Heart left ventricle (tissue), 13 donors: ENCODE results near the gene APC.

Experiments
- POLR2A ChIP-seq, 2 donors: fragments of 450-650 bp; IDR thresholded peaks; one replicate each; pipeline ENCODE4 v1.6.1; 2017; ENCODE audit warnings: antibody characterized with exemption in 2 of 2, mild to moderate bottlenecking in 2 of 2, moderate library complexity in 2 of 2
- TF ChIP-seq, protein P1 (sequence below), 12 donors: fragments of 200-600 bp; sonication (generic) in 4 of 12; IDR thresholded peaks; one replicate each; pipeline versions ENCODE4 v1.5.0 to v1.8.0; 2018 to 2022; ENCODE audit warnings: antibody characterized with exemption in 12 of 12, mild to moderate bottlenecking in 5 of 12
- donor health status: ischemic (EF 13 %, LVEDD 7.1; RV severe dilation, severe dysfunction).
- donor health status: DM: no; HTN: yes; CAD: no.
- donor health status: DM: no; HTN: no; CAD: no.
- donor health status: ischemic (EF 25% LVEDD 6.9; RV normal size, moderate dysfunction).
- donor health status: ischemic (EF 25% LVEDD 5.7; RV mildly dilated, moderate dysfunction).
- donor health status: ischemic (EF 35%, LVEDD 5.7; RV mildly dilated, moderate dysfunction).
- donor health status: nonischemic (EF 11% LVEDD 7.7; RV severe dilation, severe dysfunction).
- donor health status: DM: yes; HTN: yes; CAD: no.
- donor health status: PGD.
- donor health status: ischemic (EF 29% LVEDD 5.4; RV normal size, mild dysfunction).
- donor health status: nonischemic (EF 23%, LVEDD 6.1; RV moderate dilation, normal function).

DNA sequence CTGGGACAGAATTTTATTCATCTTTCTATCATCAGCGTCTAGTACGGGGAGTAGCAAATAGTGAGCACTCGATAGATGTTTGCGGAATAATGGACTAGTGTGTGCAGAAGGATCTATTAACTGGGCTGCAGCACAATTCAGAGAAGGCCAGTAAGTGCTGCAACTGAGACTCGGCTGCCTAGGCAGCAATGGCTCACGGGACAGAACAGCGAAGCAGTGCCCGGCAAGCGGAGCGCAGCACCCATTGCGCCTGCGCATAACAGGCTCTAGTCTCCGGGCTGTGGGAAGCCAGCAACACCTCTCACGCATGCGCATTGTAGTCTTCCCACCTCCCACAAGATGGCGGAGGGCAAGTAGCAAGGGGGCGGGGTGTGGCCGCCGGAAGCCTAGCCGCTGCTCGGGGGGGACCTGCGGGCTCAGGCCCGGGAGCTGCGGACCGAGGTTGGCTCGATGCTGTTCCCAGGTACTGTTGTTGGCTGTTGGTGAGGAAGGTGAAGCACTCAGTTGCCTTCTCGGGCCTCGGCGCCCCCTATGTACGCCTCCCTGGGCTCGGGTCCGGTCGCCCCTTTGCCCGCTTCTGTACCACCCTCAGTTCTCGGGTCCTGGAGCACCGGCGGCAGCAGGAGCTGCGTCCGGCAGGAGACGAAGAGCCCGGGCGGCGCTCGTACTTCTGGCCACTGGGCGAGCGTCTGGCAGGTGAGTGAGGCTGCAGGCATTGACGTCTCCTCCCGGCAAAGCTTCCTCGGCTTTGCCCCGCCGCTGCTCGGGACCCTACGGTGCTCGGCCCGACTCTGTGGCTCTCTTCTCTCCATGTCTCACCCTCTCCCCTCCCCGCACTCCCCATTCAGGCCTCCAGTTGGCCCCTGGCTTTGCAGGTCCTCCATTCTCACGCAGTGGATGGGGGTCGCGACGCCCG, 30.2 kb upstream of the APC start:
- TF ChIP-seq, protein P1, sequence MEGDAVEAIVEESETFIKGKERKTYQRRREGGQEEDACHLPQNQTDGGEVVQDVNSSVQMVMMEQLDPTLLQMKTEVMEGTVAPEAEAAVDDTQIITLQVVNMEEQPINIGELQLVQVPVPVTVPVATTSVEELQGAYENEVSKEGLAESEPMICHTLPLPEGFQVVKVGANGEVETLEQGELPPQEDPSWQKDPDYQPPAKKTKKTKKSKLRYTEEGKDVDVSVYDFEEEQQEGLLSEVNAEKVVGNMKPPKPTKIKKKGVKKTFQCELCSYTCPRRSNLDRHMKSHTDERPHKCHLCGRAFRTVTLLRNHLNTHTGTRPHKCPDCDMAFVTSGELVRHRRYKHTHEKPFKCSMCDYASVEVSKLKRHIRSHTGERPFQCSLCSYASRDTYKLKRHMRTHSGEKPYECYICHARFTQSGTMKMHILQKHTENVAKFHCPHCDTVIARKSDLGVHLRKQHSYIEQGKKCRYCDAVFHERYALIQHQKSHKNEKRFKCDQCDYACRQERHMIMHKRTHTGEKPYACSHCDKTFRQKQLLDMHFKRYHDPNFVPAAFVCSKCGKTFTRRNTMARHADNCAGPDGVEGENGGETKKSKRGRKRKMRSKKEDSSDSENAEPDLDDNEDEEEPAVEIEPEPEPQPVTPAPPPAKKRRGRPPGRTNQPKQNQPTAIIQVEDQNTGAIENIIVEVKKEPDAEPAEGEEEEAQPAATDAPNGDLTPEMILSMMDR (IDR thresholded peaks at IDR 0.05), result no peak
- TF ChIP-seq POLR2A (IDR thresholded peaks at IDR 0.05), result peak in 1 of 2 donors; percentile 82
